H1 (cell line): ENCODE data around the gene SYN1. TPM values are rescaled to one million over a fixed set of nuclear protein-coding genes. Genes with fewer than 3 reads are reported as not detected.

ENCODE experiments used
- KDM1A ChIP-seq: fragments of 200-600, 300-600 bp; sonication (generic); IDR thresholded peaks from 2 replicates; pipeline ENCODE4 v1.7.1; 2016; ENCODE audit warnings: mild to moderate bottlenecking, low read length, borderline replicate concordance
- polyA plus RNA-seq, 7 experiments: library from polyadenylated mRNA; depleted of rRNA in 3 of 7; stranded (reverse) in 5 of 7; unstranded in 2 of 7; fragments of >200 nt in 5 of 7; fragments of 200-250 nt in 2 of 7; gene quantifications; 1 replicate in 5 of 7; 2 replicates in 1 of 7; 4 replicates in 1 of 7; pipeline versions ENCODE4 v1.2.1 to v1.2.3, GENCODE V29; 2011 to 2013; ENCODE audit warnings: missing spikeins in 2 of 7, mixed read lengths in 2 of 7
- total RNA-seq: library from RNA; stranded (reverse); fragmentation: NEBNext Ultra II Directional; extraction: Animal tissue kit (Norgen Biotek cat#: 25700); gene quantifications from 2 replicates; pipeline ENCODE4 v1.2.1, GENCODE V29; 2021

SYN1 gene
- total and polyA plus RNA-seq, 2 of the 8 experiments (the other 6 are each of a cell fraction or from before 2014, with no cell fraction given): 2.1 to 14.1 TPM

DNA sequence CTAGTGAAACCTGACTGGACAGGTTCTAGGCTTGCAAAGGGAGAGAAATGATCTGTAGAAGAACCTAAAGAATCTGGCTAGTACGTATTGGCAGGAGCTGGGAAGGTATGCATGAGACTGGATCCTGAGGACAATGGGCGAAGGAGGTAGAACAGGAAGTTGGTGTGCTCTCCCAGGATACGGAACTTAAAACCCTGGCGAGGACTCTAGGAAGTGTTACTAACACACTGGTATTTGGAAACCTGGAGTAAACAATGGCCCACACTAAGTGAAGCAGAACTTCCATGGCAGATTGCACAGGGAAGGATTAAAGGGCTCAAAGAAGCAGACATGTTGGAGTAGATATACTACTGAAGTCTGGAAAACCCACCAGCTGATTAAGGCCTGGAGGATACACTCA is 9.1 kb downstream of the SYN1 start (continued):
- TF ChIP-seq KDM1A: no peak
